Fibroblast of gingiva (primary cell): ENCODE measurements around the gene DPP10.
"Not testable (repeated sequence)": the region's sequence is repeated elsewhere in the genome, so short reads cannot be mapped to it uniquely, and the experiment has no call there.

Experiments
- DNase-seq: peaks from one replicate; pipeline ENCODE4 v3.0.0-alpha.2; 2011; ENCODE audit warnings: low read depth

Gene DPP10

DNA sequence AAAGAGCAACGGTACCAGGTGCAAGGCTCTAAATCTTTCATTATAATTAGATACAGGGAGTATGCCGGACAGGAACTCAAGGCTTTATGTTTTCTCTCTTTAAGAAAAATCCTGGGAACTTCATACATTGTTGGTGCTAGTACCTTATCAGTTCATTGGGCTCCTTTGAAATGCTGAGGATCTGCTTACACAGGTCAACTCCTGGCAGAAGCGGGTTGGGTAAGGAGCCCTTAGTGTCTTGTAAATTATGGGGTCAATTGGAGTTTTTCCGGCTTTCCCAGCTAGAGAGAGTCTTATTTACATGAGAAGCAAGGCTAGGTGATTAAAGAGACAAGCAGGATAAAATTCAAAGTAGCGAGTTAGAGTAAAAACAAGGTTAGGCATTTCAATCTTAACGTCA lies 998.3 kb downstream of the DPP10 start:
- not testable (repeated sequence) for DNase-seq

DNA sequence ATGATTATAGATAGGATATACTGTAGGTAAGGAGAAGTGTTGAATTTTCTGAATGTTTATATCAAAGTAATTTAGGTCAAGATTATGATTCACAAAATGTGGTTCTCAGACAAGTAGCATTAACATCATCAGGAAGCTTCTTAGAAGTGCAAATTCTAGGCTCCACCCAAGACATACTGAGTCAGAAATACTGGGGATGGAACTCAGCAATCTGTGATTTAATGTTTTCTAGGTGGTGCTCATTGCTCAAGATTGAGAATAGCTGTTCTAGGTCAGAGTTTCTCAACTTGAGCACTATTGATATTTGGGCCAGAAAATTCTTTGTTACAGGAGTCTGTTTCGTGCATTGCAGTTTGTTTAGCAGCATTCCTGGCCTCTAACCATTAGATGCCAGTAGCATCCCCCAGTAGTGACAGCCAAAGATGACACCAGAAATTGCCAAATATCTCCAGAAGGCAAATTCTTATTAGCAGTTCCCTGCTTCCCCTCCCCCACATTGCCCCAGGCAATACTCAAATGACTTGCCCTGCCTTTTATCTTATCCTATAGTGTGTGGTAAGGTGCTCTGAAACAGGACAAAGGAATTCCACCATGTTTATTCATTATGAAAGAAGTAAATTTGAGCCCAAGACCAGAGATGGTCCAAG lies 1001.2 kb downstream of the DPP10 start:
- no peak for DNase-seq

- DNase-seq, result no peak
These were observed 1017.6 kb downstream of the DPP10 start for GRCh38 chr2:115460008-115460407.

DNA sequence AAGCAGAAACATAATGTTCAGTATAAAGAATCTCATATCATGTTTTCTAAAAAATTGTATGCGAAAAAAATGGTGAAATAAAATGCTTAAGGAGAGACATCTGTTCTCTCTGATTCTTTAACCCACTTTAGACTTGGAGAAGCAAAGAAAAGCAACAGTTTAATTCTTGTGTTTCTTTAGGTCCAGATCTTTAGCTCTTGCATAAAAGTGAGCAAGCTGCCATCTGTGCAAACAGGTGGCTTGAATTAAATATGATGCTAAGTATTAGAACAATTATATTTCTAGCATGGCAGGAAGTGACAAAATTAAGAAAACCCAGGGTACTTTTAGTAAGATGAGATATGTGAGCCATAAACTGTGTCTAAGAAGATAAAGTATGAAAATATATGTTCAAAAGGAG lies 1038.3 kb downstream of the DPP10 start:
- no peak for DNase-seq

DNA sequence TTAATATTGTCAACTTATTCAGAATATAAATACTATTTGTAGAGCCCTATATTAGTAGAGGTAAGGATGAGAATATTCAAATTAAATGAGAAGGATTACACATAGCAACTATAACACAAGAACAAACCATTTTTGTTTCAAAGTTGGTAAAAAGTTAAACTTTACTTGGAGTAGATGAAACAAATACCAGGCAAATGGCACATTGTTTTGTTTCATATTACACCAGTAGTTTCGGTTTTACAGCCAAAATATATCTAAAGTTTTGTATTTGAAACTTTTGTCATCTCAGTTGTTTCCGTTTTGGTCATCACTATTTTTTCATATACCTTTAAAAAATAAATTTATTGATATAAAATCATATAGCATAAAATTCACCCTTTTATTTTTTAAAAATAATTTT lies 1039.4 kb downstream of the DPP10 start:
- DNase-seq, result no peak

DNA sequence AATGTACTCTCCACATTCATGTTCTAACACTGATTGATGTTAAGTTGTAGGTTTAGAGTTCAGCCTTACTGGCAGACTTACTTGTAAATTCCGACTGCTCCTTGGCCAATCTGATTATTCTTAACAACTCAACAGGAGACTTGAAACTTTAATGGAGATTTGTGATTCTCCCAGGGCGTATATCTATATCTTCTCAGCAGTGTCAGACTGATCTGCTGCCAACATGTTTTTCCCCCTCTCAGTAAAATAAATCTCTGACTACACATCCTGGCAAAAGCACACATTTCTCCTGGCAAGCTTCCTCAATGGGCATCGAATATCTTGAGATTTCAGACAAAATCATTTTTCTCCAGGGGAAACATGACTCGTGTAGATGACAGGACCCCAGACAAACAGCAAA lies 1041.2 kb downstream of the DPP10 start:
- no peak for DNase-seq

DNA sequence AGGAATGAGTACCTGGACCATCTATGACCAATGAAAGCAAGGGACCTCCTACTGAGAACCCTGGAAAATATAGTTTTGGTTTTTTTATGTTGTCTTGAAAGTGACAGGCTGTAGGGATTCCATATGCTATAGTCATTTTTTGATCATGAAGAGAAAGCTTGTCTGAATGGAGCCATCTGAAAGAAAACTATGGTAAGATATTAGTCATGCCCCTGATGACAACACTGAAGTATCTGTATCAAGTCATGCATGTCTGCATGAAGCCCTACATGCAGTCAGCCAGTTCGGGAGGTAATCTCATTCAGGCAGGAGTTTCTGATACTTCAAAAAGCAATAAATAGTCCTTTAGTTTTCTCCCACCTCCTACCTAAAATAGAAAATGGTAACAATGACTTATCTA lies 1042.0 kb downstream of the DPP10 start:
- DNase-seq, result no peak

DNA sequence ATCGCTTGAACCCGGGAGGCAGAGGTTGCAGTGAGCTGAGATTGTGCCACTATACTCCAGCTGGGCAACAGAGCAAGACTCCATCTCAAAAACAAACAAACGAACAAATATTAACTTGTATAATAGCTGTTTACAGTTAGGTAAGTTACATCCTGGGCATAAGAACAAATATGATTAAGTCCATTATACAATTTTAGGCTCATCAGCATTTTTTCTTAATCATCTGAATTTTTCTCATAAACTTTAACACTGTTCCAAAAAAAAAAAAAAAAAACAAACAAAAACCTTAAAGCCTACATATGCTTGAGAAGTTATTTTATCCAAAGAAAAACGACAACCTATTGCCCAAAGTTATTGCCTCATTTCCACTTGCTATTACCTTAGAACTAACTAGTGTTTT lies 1042.5 kb downstream of the DPP10 start:
- no peak for DNase-seq

DNA sequence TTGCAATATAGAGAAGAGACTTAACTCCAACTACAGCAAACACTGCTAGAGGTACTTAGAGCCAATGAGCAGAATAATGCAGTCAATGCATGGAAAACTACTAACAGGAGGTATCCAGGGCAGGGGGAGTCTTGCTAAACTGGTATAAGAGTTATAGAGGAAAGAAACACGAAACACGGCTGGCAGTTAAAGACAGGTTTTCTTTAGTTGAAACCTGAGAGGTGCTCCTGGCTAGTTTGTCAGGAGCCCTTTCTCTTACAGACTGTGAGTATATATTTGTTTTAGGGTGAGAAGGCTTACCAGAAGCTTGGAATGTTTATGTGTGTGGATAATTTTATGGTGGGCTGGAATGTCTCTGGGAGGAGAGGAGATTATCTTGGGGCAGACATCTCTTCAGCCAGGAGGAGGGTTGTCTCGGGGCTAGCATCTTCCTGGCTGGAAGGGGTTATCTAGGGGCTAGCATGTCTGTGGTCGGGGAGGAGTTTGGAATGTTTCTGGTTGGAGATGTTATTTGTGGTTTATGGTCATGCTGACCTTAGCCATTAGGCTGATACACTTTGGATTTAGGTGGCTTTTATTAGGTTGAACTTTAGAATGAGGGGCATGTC lies 1048.8 kb downstream of the DPP10 start:
- DNase-seq, result no peak

DNA sequence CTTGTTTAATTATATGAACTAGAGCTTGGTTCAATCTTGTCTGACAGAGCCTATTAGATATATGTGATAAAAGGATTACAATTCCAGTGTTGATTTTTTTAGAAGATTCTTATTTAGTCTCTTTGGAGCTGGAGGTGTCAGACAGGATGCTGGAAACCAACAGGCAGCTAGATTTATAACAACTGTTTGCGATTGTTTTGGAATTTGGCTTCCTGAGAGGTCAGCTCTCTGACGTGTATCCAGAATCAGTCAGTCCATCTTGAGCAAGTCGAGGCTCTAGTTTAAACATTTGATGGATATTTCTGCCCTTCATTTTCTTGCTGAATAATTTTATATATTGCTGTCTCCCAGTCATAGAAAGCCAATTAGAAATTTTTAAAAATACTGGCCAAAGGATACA lies 1062.9 kb downstream of the DPP10 start:
- DNase-seq, result no peak

DNA sequence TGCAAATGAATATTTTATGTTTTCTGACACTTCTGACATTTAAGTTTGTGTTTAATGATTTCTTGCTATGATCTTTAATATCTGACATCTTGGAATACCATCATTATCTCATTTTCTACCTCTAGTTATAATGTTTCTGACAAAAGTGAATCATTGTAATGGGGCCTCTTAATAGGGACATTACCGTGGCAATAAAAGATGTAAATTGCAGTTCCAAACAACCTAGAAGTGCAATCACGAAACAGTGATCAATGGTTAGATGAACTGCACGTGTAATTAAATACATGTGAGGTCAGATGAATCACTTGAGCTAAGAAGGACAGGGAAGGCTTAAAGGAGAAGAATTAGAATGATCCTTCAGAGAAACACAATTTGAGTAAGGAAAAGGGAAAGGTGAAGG lies 1078.3 kb downstream of the DPP10 start:
- DNase-seq, result no peak

DNA sequence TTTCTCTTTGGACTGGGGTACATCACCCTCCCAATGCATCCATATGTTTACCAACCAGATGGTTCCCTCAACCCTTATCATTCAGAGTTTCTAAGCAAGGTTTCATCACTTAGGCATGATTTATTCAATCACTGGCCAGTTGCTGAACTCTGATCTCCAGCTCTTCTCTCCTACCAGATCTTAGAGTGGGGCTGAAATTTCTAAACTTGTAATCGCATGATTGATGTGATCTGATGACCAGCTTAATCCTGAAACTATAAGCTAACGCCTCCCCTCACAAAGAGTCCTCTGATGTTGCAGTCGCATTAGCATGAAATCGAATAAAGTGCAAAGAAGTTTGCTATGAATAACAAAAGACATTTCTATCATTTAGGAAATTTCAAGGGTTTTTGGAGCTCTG lies 1082.0 kb downstream of the DPP10 start:
- no peak for DNase-seq

DNA sequence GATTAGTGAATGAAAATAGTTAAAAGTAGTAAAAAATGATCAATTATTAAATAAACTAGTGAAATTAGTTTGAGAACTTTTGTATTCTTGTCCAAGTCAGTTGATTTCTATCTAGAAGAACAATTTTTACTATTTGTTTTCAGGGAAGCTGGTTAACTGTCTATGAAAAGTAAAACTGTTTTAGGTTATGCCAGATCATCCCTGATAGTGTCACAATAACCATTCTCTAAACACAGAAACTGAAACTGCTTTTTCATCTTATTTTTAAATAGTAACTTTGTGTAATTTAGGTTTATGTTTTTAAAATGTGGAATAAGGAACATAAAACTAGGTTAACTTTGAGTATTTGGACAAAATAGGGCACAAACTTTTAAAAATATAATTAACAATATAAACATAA lies 1087.2 kb downstream of the DPP10 start:
- no peak for DNase-seq

DNA sequence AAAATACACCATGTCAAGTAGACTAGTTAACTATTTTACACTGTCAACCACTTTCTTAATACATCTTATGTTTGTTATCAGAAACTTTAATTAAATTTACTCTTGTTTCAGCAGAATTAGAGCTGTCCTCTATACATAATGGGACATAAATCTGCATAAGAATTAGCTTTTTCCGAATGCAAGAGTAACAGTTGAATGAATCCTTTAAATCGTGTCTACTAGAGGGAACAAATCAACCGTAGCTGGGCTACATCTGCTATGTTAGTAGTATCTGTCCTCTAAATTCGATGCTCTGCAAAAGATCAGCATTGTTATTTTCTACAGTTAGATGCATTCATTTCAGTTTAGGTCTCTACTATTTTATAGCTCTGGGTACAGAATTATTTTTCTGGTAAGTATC lies 1090.6 kb downstream of the DPP10 start:
- DNase-seq, result no peak

DNA sequence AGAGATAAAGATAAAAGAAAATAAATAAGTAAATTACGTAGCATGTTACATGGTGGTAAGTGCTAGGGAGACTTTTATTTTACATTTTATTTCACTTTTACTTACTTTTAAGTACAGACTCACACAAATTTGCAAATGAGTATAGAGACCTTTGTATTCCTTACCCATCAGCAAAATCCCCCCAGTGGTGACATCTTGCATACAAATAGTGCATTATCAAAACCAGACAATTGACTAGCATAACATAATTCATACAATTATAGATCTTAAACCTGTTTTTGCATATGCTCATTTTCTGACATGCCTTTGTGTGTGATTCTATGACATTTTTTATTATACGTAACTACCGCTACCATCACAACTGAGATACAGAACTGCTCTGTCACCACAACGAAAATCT lies 1099.4 kb downstream of the DPP10 start:
- no peak for DNase-seq

DNA sequence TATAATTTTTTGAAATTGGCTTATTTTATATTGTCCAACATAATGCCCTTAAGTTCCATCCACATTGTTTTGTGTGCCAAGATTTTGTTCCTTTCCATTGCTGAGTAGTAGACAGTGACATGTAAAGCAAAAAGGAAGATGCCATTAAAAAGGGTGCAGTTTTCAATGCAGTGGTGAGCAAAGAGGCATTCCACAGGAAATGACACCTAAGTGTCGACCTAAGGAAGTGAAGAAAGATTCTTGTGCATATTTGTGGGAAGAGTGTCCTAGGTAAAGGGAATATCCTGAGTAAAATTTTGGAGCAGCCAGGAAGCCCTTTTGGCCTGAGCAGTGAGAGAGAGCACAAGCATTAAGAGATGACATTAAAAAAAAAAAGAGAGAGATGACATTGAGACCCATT lies 1099.9 kb downstream of the DPP10 start:
- DNase-seq, result no peak

DNA sequence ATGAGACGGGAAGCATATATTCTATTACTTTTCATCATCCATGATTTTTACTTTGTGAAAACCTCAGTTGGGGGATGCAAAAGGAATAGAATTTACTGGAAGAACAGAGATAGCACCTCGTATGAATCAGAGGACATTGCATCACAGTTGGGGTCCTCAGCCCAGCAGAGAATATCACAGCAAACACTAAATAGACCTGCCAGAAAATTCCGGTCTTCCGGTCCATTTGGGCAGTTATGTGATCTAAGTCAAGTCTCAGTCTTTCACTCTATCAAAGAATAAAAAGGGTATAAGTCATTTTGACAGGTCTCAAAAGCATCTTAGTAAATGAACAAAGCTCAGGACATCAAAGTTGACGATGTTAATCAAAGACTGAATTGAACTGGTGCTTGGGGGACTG lies 1100.6 kb downstream of the DPP10 start:
- DNase-seq, result no peak

- no peak for DNase-seq
These were observed 1101.0 kb downstream of the DPP10 start for GRCh38 chr2:115543461-115543860.

GRCh38 chr2:115549611-115550130 lies 1107.2 kb downstream of the DPP10 start:
- no peak for DNase-seq

- DNase-seq, result no peak
These were observed 1110.3 kb downstream of the DPP10 start for GRCh38 chr2:115552726-115553125.

- no peak for DNase-seq
These were observed 1111.7 kb downstream of the DPP10 start for GRCh38 chr2:115554153-115554552.

- DNase-seq, result no peak
These were observed 1116.3 kb downstream of the DPP10 start for GRCh38 chr2:115558725-115559124.

DNA sequence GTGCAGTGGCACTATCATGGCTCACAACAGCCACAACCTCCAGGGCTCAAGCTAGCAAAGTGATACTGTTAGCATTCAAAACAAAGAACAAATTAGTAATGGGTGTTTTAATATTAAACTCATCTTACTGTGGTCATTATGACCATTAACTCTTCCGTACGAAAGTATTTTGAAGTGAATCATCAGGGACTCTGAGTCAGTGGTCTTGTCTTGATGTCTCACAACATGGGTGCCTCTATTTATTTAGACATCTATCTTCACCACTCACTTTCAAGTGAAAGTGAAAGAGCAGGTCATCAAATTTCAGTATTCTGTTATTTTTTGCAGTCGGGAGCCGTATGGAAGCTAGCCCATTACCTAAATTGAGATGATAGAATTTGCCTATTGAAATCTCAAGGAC lies 1118.2 kb downstream of the DPP10 start:
- DNase-seq, result no peak

DNA sequence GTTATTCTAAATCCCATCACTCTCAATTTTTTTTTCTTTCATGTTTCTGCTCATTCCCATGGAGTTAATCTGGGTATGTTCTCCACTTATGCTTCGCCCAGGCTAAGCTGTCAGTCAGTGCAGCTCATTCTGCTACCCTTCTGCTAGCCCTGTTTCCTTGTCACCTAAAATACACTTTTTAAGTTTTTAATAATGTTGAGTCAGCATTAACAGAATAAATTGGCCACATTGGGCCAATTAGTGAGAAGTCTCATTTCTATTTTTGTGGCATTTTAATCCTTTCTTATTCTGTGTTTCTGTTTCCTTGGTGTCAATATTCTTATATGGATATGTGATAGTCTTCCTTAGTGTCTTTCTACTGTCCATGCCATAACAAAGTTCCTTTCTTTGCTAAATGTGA lies 1126.2 kb downstream of the DPP10 start:
- no peak for DNase-seq
